ENCODE measurements around the gene SLC9C1. TPM values are rescaled to one million over a fixed set of nuclear protein-coding genes. Genes with fewer than 3 reads are reported as not detected.
A peak's percentile ranks its signal among the peaks of the same experiment; 100 is the strongest.

The SLC9C1 gene
- total RNA-seq, 1 experiment from 2014 or later, result 0.50 TPM

GRCh38 chr3:112314649-112315048 is 20.6 kb upstream of the SLC9C1 start:
- Histone ChIP-seq H4K5ac (ENCODE audit: insufficient read length, low read depth, low read length) (no peak overlapping the region), H3K27ac (ENCODE audit: insufficient read length, low read depth, low read length) (peak overlapping the region; percentile 25), H3K23me2 (ENCODE audit: insufficient read length, low read depth, low read length, poor library complexity, severe bottlenecking) (no peaks in the 10 kb centered on the region), H4K8ac (replicated peaks; ENCODE audit: insufficient read length, low read depth, low read length) (no peak overlapping the region), H2BK20ac (ENCODE audit: low read depth, low read length, poor library complexity, severe bottlenecking) (no peak overlapping the region), H3K56ac (ENCODE audit: insufficient read length, low read depth, low read length) (no peak overlapping the region), H2BK5ac (ENCODE audit: insufficient read length, low read length) (no peak overlapping the region), H3K14ac (ENCODE audit: insufficient read depth, low read length) (no peak overlapping the region), H2BK12ac (ENCODE audit: insufficient read length, low read depth, low read length) (no peak overlapping the region), H3K18ac (ENCODE audit: insufficient read length, low read depth, low read length) (no peak overlapping the region), H2AFZ (ENCODE audit: low read length) (no peak overlapping the region), H3K9me3 (ENCODE audit: control insufficient read depth, low read depth, low read length) (peaks cover 4% of the 10 kb centered on the region), H4K91ac (ENCODE audit: insufficient read length, low read depth, low read length) (no peak overlapping the region), H3K79me2 (ENCODE audit: insufficient read depth, low read length) (no peaks in the 10 kb centered on the region), H3K79me1 (ENCODE audit: insufficient read depth, low read depth, low read length, poor library complexity, severe bottlenecking) (no peaks in the 10 kb centered on the region), H3K9ac (ENCODE audit: extremely low read depth, insufficient read length, low read length) (no peak overlapping the region), H3T11ph (ENCODE audit: low read length) (no peak overlapping the region), H3K4ac (ENCODE audit: low read depth, low read length) (no peak overlapping the region), H3K23ac (ENCODE audit: insufficient read length, low read depth, low read length) (no peak overlapping the region), H2BK15ac (ENCODE audit: low read depth, low read length) (no peak overlapping the region), H2AK5ac (ENCODE audit: insufficient read length, low read length) (no peak overlapping the region), H4K20me1 (ENCODE audit: control insufficient read depth, insufficient read depth, insufficient read length) (no peaks in the 10 kb centered on the region), H3K4me2 (ENCODE audit: insufficient read depth, insufficient read length, low read length) (no peak overlapping the region), H3K4me1 (ENCODE audit: insufficient read depth, low read length) (peaks cover 2% of the 10 kb centered on the region; the same call in 1 of the 2 replicates), H3K27me3 (ENCODE audit: insufficient read depth, low read length) (no peaks in the 10 kb centered on the region), H2BK120ac (ENCODE audit: low read depth, low read length, poor library complexity, severe bottlenecking) (no peak overlapping the region)
- no peak for TF ChIP-seq CTCF (conservative IDR thresholded peaks at IDR 0.05)
- Mint-ChIP-seq H3K27ac (peak overlapping the region; percentile 11 to 90 (median 40); a peak in 4 of 7 replicates), H3K4me1 (peaks cover 19 to 20% of the 10 kb centered on the region in 2 experiments), H3K36me3 (ENCODE audit: insufficient read depth in 1 of 3, low read depth in 3 of 3) (peaks cover 22 to 42% (median 28%) of the 10 kb centered on the region in 3 experiments), H3K9me3 (peaks cover 26 to 33% of the 10 kb centered on the region in 2 experiments), H3K4me3 (no peak overlapping the region), H3K27me3 (ENCODE audit: low read depth) (no peaks in the 10 kb centered on the region)
- WGBS (ENCODE audit: extremely low coverage, insufficient read length, low lambda C conversion rate), result no CpG with 5 or more reads among the region's 2 CpGs
- DNase-seq, result no peak
